ENCODE data around the gene NUDT14.

The NUDT14 gene

DNA sequence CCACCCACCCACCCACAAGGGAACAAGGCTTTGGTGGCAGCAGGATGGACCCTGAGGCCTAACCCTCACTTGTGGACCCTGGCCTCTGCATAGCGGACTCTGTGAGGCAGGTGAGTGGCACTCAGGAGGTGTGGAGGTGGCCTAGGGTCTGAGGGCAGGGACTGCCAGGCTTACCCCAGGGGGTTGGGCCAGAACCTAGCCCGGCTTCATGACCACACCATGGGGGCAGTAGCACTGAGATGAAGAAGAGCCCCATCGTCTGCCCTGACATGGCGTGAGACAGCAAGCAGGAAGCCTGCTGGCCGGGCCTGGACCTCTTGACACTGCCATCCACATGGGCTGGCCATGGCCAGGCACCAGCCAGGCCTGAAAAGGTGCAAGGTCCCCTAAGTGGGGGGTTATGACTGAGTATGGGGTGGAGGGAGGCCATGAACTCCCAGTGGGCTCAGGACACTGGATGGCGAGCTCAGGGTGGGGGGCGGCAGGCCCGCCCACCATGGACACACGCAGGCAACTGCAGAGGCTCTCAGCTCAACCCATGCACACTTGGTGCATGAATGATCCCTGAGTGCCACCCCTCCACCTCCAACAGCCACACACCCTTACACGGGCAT is 41.8 kb downstream of the NUDT14 start:
- peaks cover 59% of the 10 kb centered on the region for H3K36me3 ChIP-seq
- no peak overlapping the region for H3K9ac ChIP-seq
- H3K4me1 ChIP-seq, result peaks cover 51% of the 10 kb centered on the region
- H3K9me3 ChIP-seq, result peaks cover 20% of the 10 kb centered on the region
- H3K4me3 ChIP-seq, result no peak overlapping the region
- H3K27ac ChIP-seq, result no peak overlapping the region
- no peaks in the 10 kb centered on the region for H4K20me1 ChIP-seq
- no peak for TF ChIP-seq Cebpa-rat (IDR thresholded peaks at IDR 0.05)
- no peaks in the 10 kb centered on the region for H3K27me3 ChIP-seq
- H3K4me2 ChIP-seq, result no peak overlapping the region

- H3K9ac ChIP-seq, result peak overlapping the region; percentile 83; the same call in 1 of the 2 replicates
- H3K4me1 ChIP-seq, result peaks cover 51% of the 10 kb centered on the region
Observed at GRCh38 chr14:105138551-105139111, 42.5 kb downstream of the NUDT14 start.

GRCh38 chr14:105138021-105138541 is 43.0 kb downstream of the NUDT14 start:
- Histone ChIP-seq H3K4me1 (peaks cover 56% of the 10 kb centered on the region), H3K36me3 (peaks cover 47% of the 10 kb centered on the region), H3K27me3 (no peaks in the 10 kb centered on the region), H3K9me3 (peaks cover 20% of the 10 kb centered on the region), H4K20me1 (no peaks in the 10 kb centered on the region), H3K9ac (peak overlapping the region; percentile 83), H3K27ac (peak overlapping the region; percentile 87), H3K4me3 (peak overlapping the region; percentile 74), H3K4me2 (peak overlapping the region; percentile 96)
- no peak for TF ChIP-seq Cebpa-rat (IDR thresholded peaks at IDR 0.05)

More at GRCh38 chr14:105138551-105139111, 42.5 kb downstream of the NUDT14 start:
- no peak for TF ChIP-seq Cebpa-rat (IDR thresholded peaks at IDR 0.05)
- Histone ChIP-seq H3K4me3 (no peak overlapping the region; the same call in 1 of the 2 replicates), H3K27ac (peak overlapping the region; percentile 87), H3K36me3 (peaks cover 52% of the 10 kb centered on the region), H3K4me2 (peak overlapping the region; percentile 96), H3K27me3 (no peaks in the 10 kb centered on the region), H3K9me3 (peaks cover 20% of the 10 kb centered on the region), H4K20me1 (no peaks in the 10 kb centered on the region)

GRCh38 chr14:105137481-105138020 is 43.6 kb downstream of the NUDT14 start:
- Histone ChIP-seq H3K9ac (peak overlapping the region; percentile 83), H3K4me1 (peaks cover 60% of the 10 kb centered on the region), H3K4me3 (peak overlapping the region; percentile 74), H3K9me3 (peaks cover 20% of the 10 kb centered on the region), H3K4me2 (peak overlapping the region; percentile 96), H4K20me1 (no peaks in the 10 kb centered on the region), H3K27ac (peak overlapping the region; percentile 87), H3K36me3 (peaks cover 41% of the 10 kb centered on the region), H3K27me3 (no peaks in the 10 kb centered on the region)
- TF ChIP-seq Cebpa-rat (IDR thresholded peaks at IDR 0.05), result no peak

- Histone ChIP-seq H3K4me1 (peaks cover 60% of the 10 kb centered on the region), H3K27ac (peak overlapping the region; percentile 87), H3K9ac (peak overlapping the region; percentile 83), H3K27me3 (no peaks in the 10 kb centered on the region), H4K20me1 (no peaks in the 10 kb centered on the region), H3K4me3 (peak overlapping the region; percentile 74), H3K9me3 (peaks cover 24% of the 10 kb centered on the region), H3K4me2 (peak overlapping the region; percentile 96), H3K36me3 (peaks cover 36% of the 10 kb centered on the region)
- no peak for TF ChIP-seq Cebpa-rat (IDR thresholded peaks at IDR 0.05)
Observed at GRCh38 chr14:105136401-105137322, 44.5 kb downstream of the NUDT14 start.

DNA sequence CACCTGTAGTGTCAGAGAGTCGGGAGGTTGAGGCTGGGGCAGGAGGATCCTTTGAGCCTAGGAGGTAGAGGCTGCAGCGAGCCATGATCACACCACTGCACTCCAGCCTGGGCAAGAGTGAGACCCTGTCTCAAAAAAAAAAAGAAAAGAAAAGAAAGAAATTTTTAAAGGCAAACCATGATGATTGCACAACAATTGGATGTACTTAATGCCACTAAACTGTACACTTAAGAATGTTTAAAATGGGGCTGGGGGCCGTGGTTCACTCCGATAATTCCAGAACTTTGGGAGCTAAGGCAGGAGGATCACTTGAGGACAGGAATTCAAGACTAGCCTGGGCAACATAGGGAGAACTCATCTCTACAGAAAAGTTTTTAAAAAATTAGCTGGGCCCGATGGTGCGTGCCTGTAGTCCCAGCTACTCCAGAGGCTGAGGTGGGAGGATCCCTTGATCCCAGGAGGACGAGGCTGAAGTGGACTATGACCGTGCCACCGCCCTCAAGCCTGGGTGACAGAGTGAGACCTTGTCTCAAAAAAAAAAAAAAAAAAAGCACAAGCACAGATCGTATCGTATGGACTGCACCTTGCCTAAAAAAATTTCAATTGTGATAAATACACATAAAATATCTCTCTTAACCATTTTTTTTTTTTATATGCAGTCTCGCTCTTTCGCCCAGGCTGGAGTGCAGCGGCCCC is 45.3 kb downstream of the NUDT14 start:
- Histone ChIP-seq H3K27ac (peak overlapping the region; percentile 87), H3K9ac (peak overlapping the region; percentile 83), H3K4me3 (peak overlapping the region; percentile 74), H3K4me1 (peaks cover 60% of the 10 kb centered on the region), H4K20me1 (no peaks in the 10 kb centered on the region), H3K36me3 (peaks cover 29% of the 10 kb centered on the region), H3K9me3 (peaks cover 25% of the 10 kb centered on the region), H3K27me3 (no peaks in the 10 kb centered on the region), H3K4me2 (peak overlapping the region; percentile 96)
- peak; percentile 79 for TF ChIP-seq Cebpa-rat (IDR thresholded peaks at IDR 0.05)

DNA sequence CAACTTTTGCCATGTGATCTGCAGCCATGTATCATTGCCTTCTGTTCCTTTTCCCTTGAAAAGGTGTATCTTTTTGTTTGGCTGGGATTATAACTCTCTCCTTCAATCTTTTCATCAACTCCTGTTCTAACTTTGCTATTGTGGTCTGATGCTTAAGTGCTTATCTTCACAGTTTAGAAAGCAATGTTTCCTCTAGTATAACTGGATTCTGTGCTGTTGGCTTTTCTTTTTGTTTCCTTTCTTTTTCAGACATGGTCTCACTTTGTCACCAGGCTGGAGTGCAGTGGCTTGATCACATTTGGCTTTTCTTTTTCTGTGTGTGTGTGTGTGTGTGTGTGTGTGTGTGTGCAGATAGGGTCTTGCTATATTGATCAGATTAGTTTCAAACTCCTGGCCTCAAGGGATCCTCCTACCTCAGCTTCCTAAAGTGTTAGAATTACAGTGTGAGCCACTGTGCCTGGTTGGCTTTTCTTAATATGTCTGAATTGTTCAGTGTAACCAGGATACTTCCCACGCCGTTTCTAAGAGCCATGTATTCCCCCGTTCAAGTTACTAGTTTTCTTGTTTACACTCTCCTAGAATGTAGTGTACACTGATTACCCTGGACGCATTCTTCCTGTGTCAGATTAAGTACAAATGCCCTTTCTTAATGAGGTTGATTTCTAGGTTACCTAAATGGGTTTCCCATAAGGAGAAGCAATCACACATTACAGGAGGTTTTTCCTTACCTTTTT is 48.0 kb downstream of the NUDT14 start:
- Histone ChIP-seq H4K20me1 (no peaks in the 10 kb centered on the region), H3K9me3 (peaks cover 13% of the 10 kb centered on the region), H3K36me3 (peaks cover 38% of the 10 kb centered on the region), H3K4me1 (peaks cover 52% of the 10 kb centered on the region), H3K27ac (no peak overlapping the region), H3K4me2 (peak overlapping the region; percentile 16; the same call in 1 of the 2 replicates), H3K27me3 (no peaks in the 10 kb centered on the region), H3K4me3 (no peak overlapping the region), H3K9ac (no peak overlapping the region)
- TF ChIP-seq Cebpa-rat (IDR thresholded peaks at IDR 0.05), result no peak

DNA sequence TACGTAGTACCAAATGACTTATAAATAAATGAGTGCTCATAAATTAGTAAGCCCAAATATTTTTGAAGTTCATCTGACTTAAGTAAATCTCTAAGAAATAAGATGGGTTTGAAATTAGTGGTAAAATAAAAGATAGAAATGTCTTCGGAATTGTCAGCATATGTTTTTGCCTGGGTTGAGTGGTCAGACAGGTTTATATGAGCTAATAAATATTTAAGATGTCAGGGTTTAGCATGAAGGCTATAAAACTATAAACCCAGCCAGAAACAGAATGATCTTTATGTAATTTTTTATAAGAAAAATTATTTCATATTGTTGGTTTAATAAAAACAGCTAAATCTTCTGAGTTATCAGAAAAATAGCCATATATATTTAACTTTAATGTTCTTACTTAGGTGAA is 49.9 kb downstream of the NUDT14 start:
- H3K9ac ChIP-seq, result no peak overlapping the region
- H3K27ac ChIP-seq, result no peak overlapping the region
- peaks cover 54% of the 10 kb centered on the region for H3K36me3 ChIP-seq
- H3K4me2 ChIP-seq, result no peak overlapping the region
- TF ChIP-seq Cebpa-rat (IDR thresholded peaks at IDR 0.05), result no peak
- peaks cover 13% of the 10 kb centered on the region for H3K9me3 ChIP-seq
- H3K4me1 ChIP-seq, result peaks cover 40% of the 10 kb centered on the region
- no peaks in the 10 kb centered on the region for H3K27me3 ChIP-seq
- H3K4me3 ChIP-seq, result no peak overlapping the region
- no peaks in the 10 kb centered on the region for H4K20me1 ChIP-seq

Measured in BLaER1 (cell line).